DMS 273 treated with DMSO at 0.1 percent for 48 hours (cell line): ENCODE measurements around the gene TIMM23.
"Not testable (repeated sequence)": the region's sequence is repeated elsewhere in the genome, so short reads cannot be mapped to it uniquely, and the experiment has no call there.

Source experiments
- DNase-seq: peaks from one replicate; lab custom pipeline; 2025; lab: John Stamatoyannopoulos, UW

Gene TIMM23, protein sequence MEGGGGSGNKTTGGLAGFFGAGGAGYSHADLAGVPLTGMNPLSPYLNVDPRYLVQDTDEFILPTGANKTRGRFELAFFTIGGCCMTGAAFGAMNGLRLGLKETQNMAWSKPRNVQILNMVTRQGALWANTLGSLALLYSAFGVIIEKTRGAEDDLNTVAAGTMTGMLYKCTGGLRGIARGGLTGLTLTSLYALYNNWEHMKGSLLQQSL

DNA sequence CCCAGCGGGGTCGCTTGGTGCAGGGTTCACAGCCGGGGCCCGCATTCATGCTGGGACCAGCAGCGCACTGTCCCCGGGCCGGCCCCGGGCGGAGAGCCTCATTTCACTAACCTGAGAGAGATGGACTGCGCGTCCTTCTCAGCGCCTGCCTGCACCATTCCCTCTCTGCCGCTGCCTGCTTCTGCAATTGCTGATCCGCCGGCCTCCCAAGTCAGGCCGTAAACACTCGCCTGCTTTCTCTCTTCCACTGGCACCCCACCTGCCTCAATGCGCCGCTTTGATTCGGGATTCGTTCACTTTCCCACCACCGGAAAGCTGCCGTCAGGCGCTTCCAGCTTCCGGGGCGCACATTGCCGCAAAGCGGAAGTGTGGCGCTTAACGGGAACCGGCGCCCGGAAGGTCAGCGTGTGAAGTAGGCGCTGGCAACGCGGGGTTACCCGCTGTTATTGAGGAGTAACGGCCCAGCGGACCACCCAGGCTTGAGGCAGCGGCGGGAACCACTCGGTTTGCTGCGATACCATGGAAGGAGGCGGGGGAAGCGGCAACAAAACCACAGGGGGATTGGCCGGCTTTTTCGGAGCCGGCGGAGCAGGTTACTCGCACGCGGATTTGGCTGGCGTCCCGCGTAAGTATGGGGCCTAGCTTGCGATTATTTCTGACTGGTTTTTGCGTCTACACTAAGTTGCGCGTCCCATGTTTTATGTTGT, at the start of gene TIMM23:
Gene TIMM23, plus strand, starts transcription at position 384 of the 707 bp plus-strand sequence. Its CDS starts 136 bp downstream, at position 520.
- DNase-seq: peak; percentile 47

DNA sequence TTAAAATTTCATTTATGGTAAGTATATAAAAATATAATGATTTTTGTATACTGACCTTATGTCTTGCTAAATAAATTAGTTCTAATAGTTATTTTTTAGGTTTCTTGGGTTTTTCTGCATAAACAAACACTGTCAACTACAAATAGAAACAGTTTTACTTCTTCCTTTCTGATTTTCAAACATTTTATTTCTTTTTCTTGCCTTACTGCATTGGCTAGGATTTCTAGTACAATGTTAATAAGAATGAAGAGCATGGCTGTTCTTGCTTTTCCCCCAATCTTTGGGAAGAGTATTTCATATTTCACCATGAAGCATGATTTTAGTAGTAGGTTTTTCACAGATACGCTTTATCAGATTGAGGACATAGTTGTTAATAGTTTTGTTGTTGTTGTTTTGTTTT, 45.5 kb upstream of the TIMM23 start:
- DNase-seq: not testable (repeated sequence)

DNA sequence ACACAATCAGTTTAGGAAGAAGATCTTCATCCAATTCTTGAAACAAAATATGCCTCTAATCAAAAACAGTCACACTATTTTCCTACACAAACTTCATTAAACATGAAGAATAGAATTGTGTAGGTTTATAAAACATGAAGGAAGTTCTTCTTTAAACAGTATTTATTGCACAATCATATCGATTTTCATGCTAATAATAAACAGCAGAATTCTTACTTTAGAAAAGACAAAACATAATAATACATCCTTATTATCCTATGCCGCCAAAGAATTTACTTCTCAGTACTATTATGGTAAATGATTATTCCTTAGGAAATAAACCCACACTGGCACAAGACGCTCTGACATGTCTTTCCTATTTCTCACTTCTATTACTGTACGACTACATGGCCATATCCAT, 41.0 kb upstream of the TIMM23 start:
- not testable (repeated sequence) for DNase-seq

DNA sequence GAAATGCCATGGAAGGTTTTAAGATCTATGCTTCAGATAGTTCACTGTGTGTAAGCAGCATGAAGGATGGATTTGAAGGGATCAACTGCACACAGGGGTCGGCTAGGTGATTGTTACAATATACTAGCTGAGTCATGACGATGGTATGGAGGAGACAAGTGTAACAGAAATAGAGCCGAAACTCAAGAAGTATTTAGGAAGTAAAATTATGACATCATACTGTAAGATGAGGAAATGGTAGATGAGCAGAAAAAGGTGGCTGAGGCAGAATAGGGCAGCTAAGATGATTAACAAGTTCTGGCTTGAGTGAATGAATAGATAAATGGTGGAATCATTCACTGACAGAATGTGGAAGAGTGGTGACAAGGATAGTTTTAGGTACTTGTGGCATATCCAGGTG, 37.5 kb upstream of the TIMM23 start:
- DNase-seq: not testable (repeated sequence)

DNA sequence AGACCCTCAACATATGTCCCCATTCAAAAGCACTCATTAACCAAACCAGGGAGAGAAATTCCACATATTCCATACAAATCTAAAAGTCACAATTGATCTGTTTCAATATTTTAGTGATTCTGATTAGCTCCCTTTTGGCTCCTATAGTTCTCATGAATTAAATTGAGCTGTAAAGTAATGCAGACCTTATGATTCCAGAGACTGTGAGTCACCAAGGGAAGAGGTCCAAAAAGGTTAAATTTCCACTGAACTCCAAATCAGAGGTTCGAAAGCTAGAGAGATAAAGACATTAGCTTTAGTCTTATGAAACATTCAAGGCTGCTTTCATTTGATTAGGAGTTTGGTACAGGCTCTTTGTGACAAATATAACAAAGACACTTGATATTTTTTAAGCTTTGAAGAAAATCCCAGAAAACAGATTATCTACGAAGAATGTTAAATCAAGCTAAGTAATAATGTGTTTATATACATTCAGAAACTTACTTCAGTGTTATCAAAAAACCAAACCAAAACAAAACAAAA, 33.1 kb upstream of the TIMM23 start:
- not testable (repeated sequence) for DNase-seq

DNA sequence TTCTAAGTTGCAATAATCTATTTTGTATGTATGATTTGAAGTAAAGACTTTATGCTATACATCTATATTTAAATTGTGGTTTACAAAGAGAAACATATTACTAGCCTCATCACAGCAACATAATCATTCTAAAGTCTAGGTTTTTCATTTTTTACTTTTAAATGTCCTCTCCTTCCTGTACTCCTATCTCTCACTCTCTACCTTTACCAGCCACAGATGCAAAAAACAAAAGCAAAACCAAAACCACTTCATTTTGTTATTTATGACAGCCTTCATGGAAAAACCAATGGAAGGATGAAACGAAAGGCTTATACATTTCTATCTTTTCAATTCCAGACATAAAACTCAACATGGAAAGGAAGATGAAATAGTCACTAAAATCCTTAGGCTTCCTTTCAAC, 31.1 kb upstream of the TIMM23 start:
- DNase-seq: not testable (repeated sequence)

DNA sequence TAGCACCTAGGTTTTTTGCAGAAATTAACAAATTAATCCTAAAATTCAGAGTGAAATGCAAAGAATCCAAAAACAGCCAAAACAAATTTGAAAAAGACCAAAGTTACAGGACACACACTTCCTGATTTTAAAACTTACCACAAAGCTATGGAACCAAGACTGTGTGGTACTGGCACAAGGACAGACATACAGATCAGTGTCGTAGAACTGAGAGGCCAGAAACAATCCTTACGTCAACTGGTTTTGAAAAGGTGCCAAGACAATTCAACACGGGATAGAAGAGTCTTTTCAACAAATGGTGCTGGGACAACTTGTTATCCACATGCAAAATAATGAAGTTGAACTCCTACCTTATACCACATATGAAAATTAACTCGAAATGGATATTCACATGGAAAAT, 26.8 kb upstream of the TIMM23 start:
- DNase-seq: not testable (repeated sequence)

DNA sequence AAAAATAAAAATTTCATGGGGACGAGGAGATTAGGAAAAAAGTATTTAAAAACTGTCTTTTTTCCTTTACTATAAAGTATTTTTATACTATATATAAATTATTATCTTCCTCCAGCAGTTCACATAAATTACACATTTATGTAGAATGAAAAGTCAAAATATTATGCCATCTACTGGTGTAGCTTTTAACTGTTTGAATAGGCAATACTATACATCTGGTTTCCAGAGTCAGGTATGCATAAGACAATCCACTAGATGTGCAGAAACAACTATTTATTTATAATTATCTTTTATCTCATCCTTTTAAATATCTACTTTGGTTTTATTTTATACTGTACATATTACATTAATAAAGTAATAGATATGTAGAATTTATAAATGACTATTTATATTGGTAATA, 24.9 kb upstream of the TIMM23 start:
- not testable (repeated sequence) for DNase-seq

DNA sequence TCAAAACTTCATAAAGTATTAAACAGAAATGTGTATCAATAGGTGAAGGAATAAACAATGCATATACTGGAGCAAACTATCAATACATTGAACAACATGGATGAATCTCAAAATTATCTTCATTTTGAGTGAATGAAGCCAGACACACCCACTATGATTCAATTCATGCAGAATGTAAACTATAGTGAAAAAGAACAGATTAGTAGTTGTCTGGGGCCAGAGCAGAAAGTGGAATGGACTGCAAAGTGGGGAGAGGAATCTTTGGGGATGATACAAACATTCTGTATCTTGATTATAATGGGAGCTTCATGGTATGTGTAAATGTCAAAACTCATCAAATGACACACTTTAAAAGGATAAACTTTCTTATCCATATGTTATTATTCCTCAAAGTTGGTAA, 23.5 kb upstream of the TIMM23 start:
- DNase-seq: not testable (repeated sequence)

DNA sequence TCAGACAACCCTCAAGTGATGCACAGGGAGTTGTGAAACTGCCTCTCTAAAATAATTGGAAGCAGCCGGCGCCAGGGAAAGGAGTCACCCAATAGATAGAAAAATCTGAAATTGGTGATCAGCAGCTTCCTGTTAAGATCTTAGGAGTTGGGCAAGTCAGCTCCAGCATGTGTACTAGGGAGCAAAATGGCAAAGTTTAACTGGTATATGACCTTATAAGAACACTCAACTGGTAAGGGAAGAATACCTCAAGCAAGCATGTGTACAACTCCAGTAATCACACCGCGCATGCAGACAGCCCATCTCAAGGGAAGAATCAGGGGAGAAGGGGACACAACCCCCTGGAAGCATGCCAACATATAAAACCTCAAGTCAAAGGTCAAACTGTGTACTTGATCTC, 17.9 kb upstream of the TIMM23 start:
- not testable (repeated sequence) for DNase-seq

DNA sequence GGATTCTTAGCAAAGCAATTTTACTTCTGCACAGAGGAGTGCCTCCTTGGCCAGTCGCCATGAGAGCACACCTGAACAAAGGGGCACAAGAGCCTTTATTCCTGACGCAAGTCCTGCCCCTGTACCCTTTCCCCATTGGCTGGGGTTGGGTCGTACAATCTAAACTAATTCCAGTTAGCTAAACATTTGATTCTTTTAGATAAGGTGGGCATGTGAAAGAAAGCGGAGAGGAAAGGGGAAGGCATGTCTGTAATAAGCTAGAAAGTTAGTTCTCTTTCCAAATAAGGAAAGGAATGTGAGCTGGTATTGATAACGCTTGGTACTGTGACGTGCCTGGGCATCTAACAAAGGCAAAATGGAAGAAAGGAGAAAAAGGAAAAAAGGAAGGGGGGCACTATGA, 15.7 kb upstream of the TIMM23 start:
- not testable (repeated sequence) for DNase-seq

DNA sequence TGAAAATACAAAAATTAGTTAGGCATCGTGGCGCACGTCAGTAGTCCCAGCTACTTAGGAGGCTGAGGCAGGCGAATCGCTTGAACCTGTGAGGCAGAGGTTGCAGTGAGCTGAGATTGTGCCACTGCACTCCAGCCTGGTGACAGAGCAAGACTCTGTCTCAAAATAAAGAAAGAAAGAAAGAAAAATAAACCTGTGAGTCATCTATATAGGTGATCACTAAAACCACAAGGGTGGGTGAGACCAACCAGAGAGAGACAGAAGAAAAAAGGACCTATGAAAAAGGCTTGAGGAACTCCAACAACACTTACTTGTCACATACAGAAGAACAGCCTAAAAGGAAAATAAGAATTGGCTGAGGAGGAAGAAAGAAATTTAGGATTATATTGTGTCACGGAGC, 14.4 kb upstream of the TIMM23 start:
- DNase-seq: not testable (repeated sequence)

DNA sequence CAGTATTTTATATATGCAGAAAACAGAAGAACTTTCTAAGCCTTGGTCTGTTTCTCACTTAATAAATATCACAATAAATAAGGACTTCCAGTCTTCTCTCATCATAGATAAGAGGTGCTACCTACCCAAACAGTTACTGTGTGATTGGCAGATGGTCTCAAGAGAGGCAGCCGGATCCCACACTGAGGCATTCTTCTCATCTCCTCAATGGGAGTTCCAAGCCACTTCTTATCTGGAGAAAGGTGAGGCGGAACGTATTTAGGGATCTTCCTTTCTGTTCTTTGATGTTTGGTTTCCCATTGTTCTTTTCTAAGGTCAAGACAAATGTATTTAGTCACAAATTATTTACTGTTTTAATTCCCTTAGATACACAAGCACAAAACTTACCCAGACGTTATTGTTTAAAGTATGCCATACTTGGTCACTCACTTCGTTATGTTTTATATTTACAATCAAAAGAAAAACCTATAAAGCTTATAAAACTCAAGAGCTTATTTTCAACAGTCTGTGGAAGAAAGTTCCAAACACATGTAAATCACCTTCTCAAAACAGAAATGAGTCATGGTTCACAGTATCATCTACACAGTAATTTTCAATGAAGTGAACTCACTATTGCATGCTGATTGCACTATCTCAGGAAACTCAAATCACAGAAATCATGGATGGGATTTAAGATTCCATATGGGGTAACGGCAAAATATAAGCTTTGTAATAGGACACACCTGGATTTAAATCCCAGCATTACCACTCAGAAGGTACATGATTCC, 9.4 kb upstream of the TIMM23 start:
- not testable (repeated sequence) for DNase-seq

DNA sequence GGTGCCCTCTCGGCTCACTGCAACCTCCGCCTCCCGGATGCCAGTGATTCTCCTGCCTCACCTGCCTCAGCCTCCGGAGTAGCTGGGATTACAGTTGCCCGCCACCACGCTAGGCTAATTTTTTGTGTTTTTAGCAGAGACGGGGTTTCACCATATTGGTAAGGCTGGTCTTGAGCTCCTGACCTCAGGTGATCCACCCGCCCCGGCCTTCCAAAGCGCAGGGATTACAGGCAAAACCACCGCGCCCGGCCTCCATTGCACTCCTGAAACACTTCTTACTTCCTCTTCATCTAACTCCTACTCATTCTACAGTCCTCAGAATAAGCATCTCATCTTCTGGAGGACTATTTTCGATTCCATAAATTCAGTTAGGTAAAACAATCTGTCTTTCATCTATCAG, 1.3 kb upstream of the TIMM23 start:
- DNase-seq: not testable (repeated sequence)

DNA sequence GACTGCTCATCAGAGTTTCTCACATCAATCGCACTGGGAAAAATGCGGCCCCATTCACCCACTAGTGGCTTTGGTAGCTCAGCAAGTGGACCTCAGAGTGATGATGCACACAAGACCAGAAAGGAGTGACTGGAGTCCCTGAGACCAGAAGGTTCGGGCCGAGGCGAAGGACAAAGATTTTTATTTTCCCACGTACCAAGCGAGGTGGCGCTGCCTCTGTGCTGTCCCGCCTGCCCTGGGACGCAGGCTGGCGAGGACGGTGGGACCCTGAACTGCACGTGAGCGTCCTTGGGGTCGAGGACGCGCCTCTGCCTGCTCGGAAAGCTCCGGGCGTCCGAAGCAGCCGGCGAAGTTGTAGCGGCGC, 565 bp upstream of the TIMM23 start:
- not testable (repeated sequence) for DNase-seq

DNA sequence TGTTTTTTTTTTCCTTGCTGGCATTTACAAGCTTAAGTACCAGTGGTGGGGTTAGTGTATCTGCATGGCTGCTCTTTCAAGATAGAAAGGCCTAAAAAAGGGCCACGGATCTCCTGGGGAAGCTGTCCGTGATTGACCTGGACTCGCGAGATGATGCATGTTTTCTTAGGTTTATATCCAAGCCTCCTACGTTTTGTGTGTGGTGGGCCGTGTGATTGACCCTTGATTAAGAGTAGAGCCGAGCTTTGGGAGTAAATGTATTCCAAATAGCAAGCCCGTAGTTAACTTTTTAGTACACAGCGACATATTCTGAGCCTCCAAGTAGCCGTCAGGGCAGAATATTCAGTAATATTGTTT, 502 bp downstream of the TIMM23 start:
- not testable (repeated sequence) for DNase-seq

DNA sequence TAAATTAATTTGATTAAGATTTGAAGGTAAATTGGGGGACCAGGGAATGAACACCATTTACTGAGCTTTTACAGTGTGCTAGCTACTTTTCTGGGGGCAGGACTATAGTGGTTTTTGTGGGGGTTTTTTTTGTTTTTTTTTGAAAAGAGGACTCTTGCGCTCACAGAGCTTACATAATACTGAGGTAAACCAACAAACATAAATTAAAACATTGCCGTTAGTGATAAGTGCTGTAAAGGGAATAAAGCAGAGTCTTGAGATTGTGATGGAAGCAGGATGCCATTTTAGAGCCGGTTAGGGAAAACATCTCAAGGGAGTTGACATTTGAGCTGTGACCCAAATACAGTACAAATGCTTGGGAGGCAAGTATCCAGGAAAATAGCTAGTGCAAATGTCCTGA, 1.8 kb downstream of the TIMM23 start:
- DNase-seq: not testable (repeated sequence)

DNA sequence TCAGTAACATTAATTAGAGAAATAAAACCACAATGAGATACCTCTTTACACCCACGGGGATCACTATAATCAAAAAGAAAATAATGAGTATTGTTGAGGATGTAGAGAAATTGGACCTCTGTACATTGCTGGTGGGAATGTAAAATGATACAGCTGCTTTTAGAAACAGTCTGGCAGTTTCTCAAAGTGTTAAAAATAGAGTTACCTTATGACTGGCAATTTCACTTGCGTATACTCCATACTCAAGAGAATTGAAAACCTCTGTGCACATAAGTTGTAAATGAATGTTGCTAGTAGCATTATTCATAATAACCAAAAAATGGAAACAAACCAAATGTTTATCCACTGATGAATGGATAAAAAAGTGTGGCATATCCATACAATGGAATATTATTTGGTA, 6.3 kb downstream of the TIMM23 start:
- DNase-seq: not testable (repeated sequence)

DNA sequence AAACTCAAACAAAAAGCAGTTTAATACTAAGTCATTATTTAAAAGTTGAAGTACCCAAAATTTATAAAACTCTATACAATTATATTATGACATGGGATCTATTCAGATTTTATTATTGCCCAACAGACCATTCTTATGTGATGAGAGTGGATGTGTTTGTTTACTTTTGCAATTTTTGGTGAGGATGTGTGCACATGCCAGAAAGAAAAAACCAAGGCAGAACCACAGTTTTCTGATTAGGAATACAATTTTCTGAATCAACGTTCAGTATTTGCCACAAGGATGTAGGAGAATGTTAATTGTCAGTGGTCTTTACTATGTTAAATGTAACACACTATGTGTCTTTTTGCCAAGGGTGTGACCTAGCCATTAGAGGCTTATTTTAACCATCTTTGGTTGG, 9.1 kb downstream of the TIMM23 start:
- DNase-seq: not testable (repeated sequence)

DNA sequence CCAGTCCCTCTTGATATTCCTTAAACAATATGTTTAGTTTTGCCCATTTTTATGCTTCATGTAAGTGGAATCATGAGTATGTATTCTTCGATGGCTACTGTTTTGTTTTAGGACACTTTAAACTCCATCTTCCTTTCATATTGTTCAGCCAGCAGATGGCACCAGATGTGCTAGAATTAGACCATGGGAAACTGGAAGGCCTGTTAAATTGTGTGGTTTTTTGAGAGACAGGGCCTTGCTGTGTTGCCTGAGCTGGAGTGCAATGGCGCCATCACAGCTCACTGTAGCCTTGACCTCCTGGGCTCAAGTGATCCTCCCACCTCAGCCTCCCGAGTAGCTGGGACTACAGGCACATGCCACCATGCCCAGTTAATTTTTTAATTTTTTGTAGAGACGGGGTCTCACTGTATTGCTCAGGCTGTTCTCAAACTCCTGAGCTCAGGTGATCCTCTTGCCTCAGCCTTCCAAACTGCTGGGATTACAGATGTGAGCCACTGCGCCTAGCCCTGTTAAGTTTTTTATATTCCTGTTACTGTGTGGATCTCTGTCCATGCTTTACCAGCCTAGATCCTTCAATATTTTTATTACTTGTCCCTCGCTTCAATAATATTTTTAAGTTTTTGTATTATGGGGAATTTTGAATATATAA, 11.4 kb downstream of the TIMM23 start:
- DNase-seq: not testable (repeated sequence)

DNA sequence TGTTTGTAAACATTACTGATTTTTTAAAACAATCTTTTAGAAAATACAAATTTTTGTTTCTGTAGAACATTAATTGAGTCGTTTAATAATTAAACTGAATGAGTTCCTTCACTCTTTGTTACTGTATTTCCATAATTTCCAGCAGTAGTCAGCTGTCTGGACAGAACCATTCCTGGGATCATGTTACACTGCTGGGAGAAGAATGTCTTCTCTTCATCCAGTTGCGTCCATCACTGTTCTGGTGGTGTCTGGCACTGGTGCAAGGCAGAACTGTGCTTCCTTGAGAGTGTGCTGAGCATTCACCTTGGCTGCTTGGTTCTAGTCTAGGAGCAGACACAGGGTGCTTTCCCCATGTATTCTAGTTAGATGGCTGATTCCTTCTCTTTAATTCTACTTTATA, 12.2 kb downstream of the TIMM23 start:
- not testable (repeated sequence) for DNase-seq

DNA sequence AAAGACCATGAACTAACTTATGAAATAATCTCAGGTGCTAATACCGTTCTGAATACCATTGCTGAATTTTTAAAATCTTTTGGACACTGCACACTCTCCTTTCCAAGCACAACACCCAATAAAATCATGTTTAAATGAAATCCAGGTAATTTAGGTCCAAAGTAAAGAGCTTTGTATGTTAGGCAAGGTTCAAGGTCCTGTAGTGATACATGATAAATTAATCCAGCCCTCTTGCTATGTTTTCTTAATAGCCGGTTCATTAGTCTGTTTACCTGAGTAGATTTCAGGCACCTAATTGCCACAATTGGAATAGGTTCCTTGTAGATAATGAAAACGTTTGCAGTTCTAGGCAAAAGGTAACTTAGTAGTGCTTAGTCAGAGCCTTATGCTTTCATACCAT, 13.3 kb downstream of the TIMM23 start:
- DNase-seq: not testable (repeated sequence)
